HepG2 (cell line): Measurements from ENCODE around the gene RAB6B. TPM values are rescaled to one million over a fixed set of nuclear protein-coding genes. Genes with fewer than 3 reads are reported as not detected.

Experiments
- ATAC-seq: fragments of 200-7000 bp; cut with Tn5 transposase; 3 replicates; pipeline ENCODE4 v1.9.1; 2020; ENCODE audit warnings: mild to moderate bottlenecking, moderate library complexity
- BruUV-seq: library from RNA; stranded (reverse); fragments of 400-500 nt; replicated peaks from 2 replicates; lab custom pipeline; 2021; lab: Mats Ljungman, UMichigan
- CTCF ChIA-PET: fragments of 300-600 bp; formaldehyde crosslinking; extraction: SDS; loops from one replicate; lab custom pipeline; 2021; ENCODE audit warnings: low total read pairs, inconsistent platforms, low intra/inter-chr PET ratio; lab: Yijun Ruan, JAX
- POLR2A ChIA-PET: fragments of 350-600 bp; sonication (Branson Sonifier 250); formaldehyde crosslinking; loops from one replicate; lab custom pipeline; 2020; ENCODE audit warnings: antibody characterized with exemption, inconsistent platforms; lab: Yijun Ruan, JAX
- DNase-seq: peaks from one replicate; pipeline ENCODE4 v3.0.0-alpha.2; 2015; ENCODE audit warnings: low spot score
- FAIRE-seq: peaks from 3 replicates; lab custom pipeline; 2011; peaks lifted over from hg19 to GRCh38; lab: Jason Lieb, UNC
- H2AFZ ChIP-seq: one replicate; pipeline ENCODE4 v1.6.1; 2011; ENCODE audit warnings: low read length, inconsistent platforms
- H3K27ac ChIP-seq: fragments of 300-600 bp; 3 replicates; pipeline ENCODE4 v1.8.0; 2011; ENCODE audit warnings: mixed run types, mild to moderate bottlenecking, mixed read lengths, low read length, inconsistent platforms; ENCODE audit not compliant: insufficient read depth; ENCODE audit errors: extremely low read length
- H3K27me3 ChIP-seq, 2 experiments: fragments of 200-600 bp in 1 of 2; 2 replicates in 1 of 2; 3 replicates in 1 of 2; pipeline versions ENCODE4 v1.6.0 to v1.8.0; 2011; ENCODE audit warnings: low read length in 2 of 2, mild to moderate bottlenecking in 2 of 2, moderate library complexity in 2 of 2, inconsistent platforms in 1 of 2; ENCODE audit not compliant: insufficient read depth in 2 of 2, control insufficient read depth in 1 of 2
- H3K36me3 ChIP-seq, 2 experiments: fragments of 200-600 bp in 1 of 2; replicated peaks in 1 of 2; 2 replicates in 1 of 2; 3 replicates in 1 of 2; pipeline versions ENCODE4 v1.5.1 to v1.8.0; 2011; ENCODE audit warnings: low read length in 2 of 2, inconsistent platforms in 1 of 2; ENCODE audit not compliant: insufficient read depth in 2 of 2, control insufficient read depth in 1 of 2
- H3K4me1 ChIP-seq: 2 replicates; pipeline ENCODE4 v1.5.1; 2012; ENCODE audit warnings: low read length, inconsistent platforms; ENCODE audit not compliant: insufficient read depth
- H3K4me2 ChIP-seq: 2 replicates; pipeline ENCODE4 v1.6.0; 2011; ENCODE audit warnings: low read depth, low read length, inconsistent platforms
- H3K4me3 ChIP-seq, 3 experiments: fragments of 200-600 bp in 1 of 3; sonication (generic), shearing (Covaris generic) in 1 of 3; replicated peaks in 1 of 3; 2 replicates each; pipeline ENCODE4 v1.5.1; 2011 to 2016; ENCODE audit warnings: low read length in 3 of 3, inconsistent platforms in 2 of 3, low read depth in 2 of 3, mild to moderate bottlenecking in 2 of 3, control low read depth in 1 of 3, mixed read lengths in 1 of 3; ENCODE audit not compliant: insufficient read depth in 1 of 3
- H3K79me2 ChIP-seq: one replicate; pipeline ENCODE4 v1.6.1; 2011; ENCODE audit warnings: low read length, inconsistent platforms; ENCODE audit not compliant: insufficient read depth
- H3K9ac ChIP-seq: 2 replicates; pipeline ENCODE4 v1.6.0; 2011; ENCODE audit warnings: mild to moderate bottlenecking, low read depth, low read length, inconsistent platforms; ENCODE audit not compliant: insufficient read depth
- H3K9me3 ChIP-seq: 2 replicates; pipeline ENCODE4 v1.5.1; 2012; ENCODE audit warnings: mild to moderate bottlenecking, low read length
- H4K20me1 ChIP-seq: 2 replicates; pipeline ENCODE4 v1.6.0; 2011; ENCODE audit warnings: inconsistent platforms, mild to moderate bottlenecking, low read length, moderate library complexity; ENCODE audit not compliant: insufficient read depth
- CENPT ChIP-seq: sonication (generic); formaldehyde crosslinking; IDR thresholded peaks from 2 replicates; pipeline ENCODE4 v1.8.0; 2022; ENCODE audit warnings: low read depth, mild to moderate bottlenecking, moderate library complexity, missing genetic modification reagents
- FOXK1 ChIP-seq: sonication (generic); formaldehyde crosslinking; IDR thresholded peaks from 2 replicates; pipeline ENCODE4 v1.4.0; 2020; ENCODE audit warnings: low read depth, missing genetic modification reagents, borderline replicate concordance
- HOXD1 ChIP-seq: sonication (generic); formaldehyde crosslinking; IDR thresholded peaks from 2 replicates; pipeline ENCODE4 v1.5.0; 2020; ENCODE audit warnings: missing genetic modification reagents
- NCOA2 ChIP-seq: sonication (generic); formaldehyde crosslinking; IDR thresholded peaks from 2 replicates; pipeline ENCODE4 v1.8.0; 2022; ENCODE audit warnings: inconsistent platforms
- NFRKB ChIP-seq: fragments of 450-650 bp; IDR thresholded peaks from 2 replicates; pipeline ENCODE4 v1.6.1; 2017
- NR2F2 ChIP-seq: IDR thresholded peaks from 2 replicates; pipeline ENCODE4 v1.6.1; 2012; ENCODE audit warnings: low read depth, inconsistent platforms, borderline replicate concordance
- WIZ ChIP-seq: sonication (generic); formaldehyde crosslinking; IDR thresholded peaks from 2 replicates; pipeline ENCODE4 v1.5.1; 2020; ENCODE audit warnings: mild to moderate bottlenecking, missing genetic modification reagents
- ZNF431 ChIP-seq: sonication (generic); formaldehyde crosslinking; IDR thresholded peaks from 2 replicates; pipeline ENCODE4 v1.9.0; 2022; ENCODE audit warnings: missing genetic modification reagents, low read depth, mild to moderate bottlenecking, borderline replicate concordance
- ZNF709 ChIP-seq: sonication (generic); formaldehyde crosslinking; IDR thresholded peaks from 2 replicates; pipeline ENCODE4 v1.5.0; 2020; ENCODE audit warnings: mild to moderate bottlenecking, missing genetic modification reagents
- WGBS: methylation state at CpG from one replicate; pipeline ENCODE4 v1.1.6; 2017; ENCODE audit warnings: low lambda C conversion rate; 5-methylcytosine and 5-hydroxymethylcytosine counted together
- in situ Hi-C: cut with HindIII; loops from 2 replicates; pipeline ENCODE4 v1.10.0; 2017; ENCODE audit warnings: low pct_unique_long_range_greater_than_20kb; ENCODE audit not compliant: extremely low pct_ligation_motif_present
- intact Hi-C: fragments of 100-400 bp; cut with micrococcal nuclease; formaldehyde crosslinking; loops from one replicate; pipeline ENCODE4 v1.10.0; 2022; ENCODE audit not compliant: unreplicated experiment
- polyA plus RNA-seq, 8 experiments: library from polyadenylated mRNA; depleted of rRNA in 3 of 8; stranded (reverse) in 7 of 8; unstranded in 1 of 8; fragments of >200 nt; fragmentation: Illumina TruSeq in 4 of 8; extraction: Trizol in 4 of 8; gene quantifications; 2 replicates each; pipeline versions ENCODE4 v1.2.1 to v1.2.3, GENCODE V29; 2011 to 2016; ENCODE audit warnings: low read depth in 4 of 8, missing spikeins in 1 of 8, mixed read lengths in 1 of 8; ENCODE audit not compliant: insufficient read depth in 1 of 8
- total RNA-seq, 5 experiments: library from RNA; depleted of rRNA; stranded (reverse); fragments of >200 nt; fragmentation: Illumina TruSeq; extraction: Trizol; gene quantifications; 2 replicates each; pipeline ENCODE4 v1.2.3, GENCODE V29; 2016; ENCODE audit warnings: low read depth in 1 of 5
- TF ChIP-seq, protein P1 (sequence below): sonication (generic); formaldehyde crosslinking; IDR thresholded peaks from 2 replicates; pipeline ENCODE4 v1.5.0; 2020; ENCODE audit warnings: mild to moderate bottlenecking, missing genetic modification reagents, moderate library complexity
- TF ChIP-seq, protein P2 (sequence below): sonication (generic); formaldehyde crosslinking; IDR thresholded peaks from 2 replicates; pipeline ENCODE4 v1.9.0; 2021; ENCODE audit warnings: missing genetic modification reagents, borderline replicate concordance

The RAB6B gene
- total and polyA plus RNA-seq, 2 of the 13 experiments (the other 11 are each of a cell fraction or from before 2014, with no cell fraction given) = 0.16 TPM; not detected in 1

DNA sequence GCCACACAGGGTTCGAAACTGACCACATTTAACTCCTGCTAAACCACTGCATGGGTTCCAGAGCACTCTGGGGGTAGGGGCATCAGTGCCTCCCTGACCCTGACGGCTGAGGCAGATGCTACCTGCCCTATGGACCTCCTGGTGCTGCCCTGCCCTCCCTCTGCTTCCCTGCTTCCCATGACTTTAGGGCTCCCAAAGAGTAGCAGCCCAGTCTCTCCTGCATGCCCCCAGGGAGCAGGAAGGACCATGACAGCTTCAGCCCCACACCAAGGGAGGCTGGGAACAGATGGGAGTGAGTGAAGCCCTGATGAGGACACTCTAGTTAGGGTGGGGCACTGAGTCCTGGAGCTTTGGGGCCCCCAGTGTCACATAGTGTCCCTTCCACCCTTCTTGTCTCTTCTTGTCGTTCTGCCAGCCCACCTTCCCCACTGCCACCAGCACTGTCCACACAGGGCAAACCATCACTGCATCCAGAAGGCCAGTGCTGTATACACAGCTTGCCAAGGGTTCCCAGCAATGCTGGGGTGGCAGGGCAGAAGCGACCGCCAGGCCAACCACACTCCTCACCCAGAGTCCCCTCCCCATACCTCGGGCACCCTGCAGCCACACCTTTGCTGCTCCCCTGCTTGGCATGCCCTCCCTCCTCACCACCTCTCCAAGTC lies 59.1 kb downstream of the RAB6B start:
- no peaks in the 10 kb centered on the region for H4K20me1 ChIP-seq
- H3K36me3 ChIP-seq = no peaks in the 10 kb centered on the region
- peaks cover 9 to 18% of the 10 kb centered on the region in 2 experiments; a peak in 3 of 5 replicates for H3K27me3 ChIP-seq
- in situ Hi-C loops = no loop called here
- no peaks in the 10 kb centered on the region for H3K79me2 ChIP-seq
- no peak overlapping the region for H3K4me2 ChIP-seq
- no peaks in the 10 kb centered on the region for H3K9me3 ChIP-seq
- TF ChIP-seq WIZ (CRISPR knock-in tag) = no peak
- TF ChIP-seq ZNF709 = no peak
- TF ChIP-seq ZNF431 (CRISPR knock-in tag) = no peak
- no peak for TF ChIP-seq HOXD1
- no peak for TF ChIP-seq FOXK1 (CRISPR knock-in tag)
- TF ChIP-seq NR2F2 = no peak
- no peak for TF ChIP-seq NFRKB
- TF ChIP-seq, protein P1, sequence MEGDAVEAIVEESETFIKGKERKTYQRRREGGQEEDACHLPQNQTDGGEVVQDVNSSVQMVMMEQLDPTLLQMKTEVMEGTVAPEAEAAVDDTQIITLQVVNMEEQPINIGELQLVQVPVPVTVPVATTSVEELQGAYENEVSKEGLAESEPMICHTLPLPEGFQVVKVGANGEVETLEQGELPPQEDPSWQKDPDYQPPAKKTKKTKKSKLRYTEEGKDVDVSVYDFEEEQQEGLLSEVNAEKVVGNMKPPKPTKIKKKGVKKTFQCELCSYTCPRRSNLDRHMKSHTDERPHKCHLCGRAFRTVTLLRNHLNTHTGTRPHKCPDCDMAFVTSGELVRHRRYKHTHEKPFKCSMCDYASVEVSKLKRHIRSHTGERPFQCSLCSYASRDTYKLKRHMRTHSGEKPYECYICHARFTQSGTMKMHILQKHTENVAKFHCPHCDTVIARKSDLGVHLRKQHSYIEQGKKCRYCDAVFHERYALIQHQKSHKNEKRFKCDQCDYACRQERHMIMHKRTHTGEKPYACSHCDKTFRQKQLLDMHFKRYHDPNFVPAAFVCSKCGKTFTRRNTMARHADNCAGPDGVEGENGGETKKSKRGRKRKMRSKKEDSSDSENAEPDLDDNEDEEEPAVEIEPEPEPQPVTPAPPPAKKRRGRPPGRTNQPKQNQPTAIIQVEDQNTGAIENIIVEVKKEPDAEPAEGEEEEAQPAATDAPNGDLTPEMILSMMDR (CRISPR knock-in tag) = no peak
- no peak for TF ChIP-seq CENPT (CRISPR knock-in tag)
- no peak for TF ChIP-seq NCOA2 (CRISPR knock-in tag)
- TF ChIP-seq, protein P2, sequence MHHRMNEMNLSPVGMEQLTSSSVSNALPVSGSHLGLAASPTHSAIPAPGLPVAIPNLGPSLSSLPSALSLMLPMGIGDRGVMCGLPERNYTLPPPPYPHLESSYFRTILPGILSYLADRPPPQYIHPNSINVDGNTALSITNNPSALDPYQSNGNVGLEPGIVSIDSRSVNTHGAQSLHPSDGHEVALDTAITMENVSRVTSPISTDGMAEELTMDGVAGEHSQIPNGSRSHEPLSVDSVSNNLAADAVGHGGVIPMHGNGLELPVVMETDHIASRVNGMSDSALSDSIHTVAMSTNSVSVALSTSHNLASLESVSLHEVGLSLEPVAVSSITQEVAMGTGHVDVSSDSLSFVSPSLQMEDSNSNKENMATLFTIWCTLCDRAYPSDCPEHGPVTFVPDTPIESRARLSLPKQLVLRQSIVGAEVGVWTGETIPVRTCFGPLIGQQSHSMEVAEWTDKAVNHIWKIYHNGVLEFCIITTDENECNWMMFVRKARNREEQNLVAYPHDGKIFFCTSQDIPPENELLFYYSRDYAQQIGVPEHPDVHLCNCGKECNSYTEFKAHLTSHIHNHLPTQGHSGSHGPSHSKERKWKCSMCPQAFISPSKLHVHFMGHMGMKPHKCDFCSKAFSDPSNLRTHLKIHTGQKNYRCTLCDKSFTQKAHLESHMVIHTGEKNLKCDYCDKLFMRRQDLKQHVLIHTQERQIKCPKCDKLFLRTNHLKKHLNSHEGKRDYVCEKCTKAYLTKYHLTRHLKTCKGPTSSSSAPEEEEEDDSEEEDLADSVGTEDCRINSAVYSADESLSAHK (CRISPR knock-in tag) = no peak
- no peak overlapping the region for H3K9ac ChIP-seq
- H2AFZ ChIP-seq = no peak overlapping the region
- BruUV-seq = no TSS peak
- no peak overlapping the region for H3K4me3 ChIP-seq
- intact Hi-C loops = no loop called here
- ChIA-PET POLR2A (no interaction called here), CTCF (no interaction called here)
- 3% methylated on average over 5 of the region's 6 CpGs for WGBS
- no peak overlapping the region for H3K27ac ChIP-seq
- ATAC-seq = no peak
- no peak for DNase-seq
- FAIRE-seq = no peak
- peaks cover 16% of the 10 kb centered on the region for H3K4me1 ChIP-seq
